ENCODE data around the gene SPOUT1.

DNA sequence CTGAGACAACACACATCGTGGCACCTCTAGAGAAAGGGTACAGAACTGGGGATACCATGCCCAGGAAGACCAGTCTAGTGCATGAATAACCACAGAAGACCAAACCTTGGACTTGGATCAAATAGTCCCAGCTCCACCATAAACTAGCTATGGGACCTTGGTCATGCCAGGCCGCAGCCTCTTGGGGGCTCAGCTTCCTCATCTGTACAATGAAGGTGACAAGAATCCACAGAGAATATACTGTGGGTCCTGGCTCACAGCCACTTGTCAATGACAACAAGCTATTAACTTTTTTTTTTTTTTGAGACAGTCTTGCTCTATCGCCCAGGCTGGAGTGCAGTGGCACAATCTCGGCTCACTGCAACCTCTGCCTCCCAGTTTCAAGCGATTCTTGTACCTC is 48.3 kb upstream of the SPOUT1 start:
- TF ChIP-seq, protein P1, sequence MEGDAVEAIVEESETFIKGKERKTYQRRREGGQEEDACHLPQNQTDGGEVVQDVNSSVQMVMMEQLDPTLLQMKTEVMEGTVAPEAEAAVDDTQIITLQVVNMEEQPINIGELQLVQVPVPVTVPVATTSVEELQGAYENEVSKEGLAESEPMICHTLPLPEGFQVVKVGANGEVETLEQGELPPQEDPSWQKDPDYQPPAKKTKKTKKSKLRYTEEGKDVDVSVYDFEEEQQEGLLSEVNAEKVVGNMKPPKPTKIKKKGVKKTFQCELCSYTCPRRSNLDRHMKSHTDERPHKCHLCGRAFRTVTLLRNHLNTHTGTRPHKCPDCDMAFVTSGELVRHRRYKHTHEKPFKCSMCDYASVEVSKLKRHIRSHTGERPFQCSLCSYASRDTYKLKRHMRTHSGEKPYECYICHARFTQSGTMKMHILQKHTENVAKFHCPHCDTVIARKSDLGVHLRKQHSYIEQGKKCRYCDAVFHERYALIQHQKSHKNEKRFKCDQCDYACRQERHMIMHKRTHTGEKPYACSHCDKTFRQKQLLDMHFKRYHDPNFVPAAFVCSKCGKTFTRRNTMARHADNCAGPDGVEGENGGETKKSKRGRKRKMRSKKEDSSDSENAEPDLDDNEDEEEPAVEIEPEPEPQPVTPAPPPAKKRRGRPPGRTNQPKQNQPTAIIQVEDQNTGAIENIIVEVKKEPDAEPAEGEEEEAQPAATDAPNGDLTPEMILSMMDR (optimal IDR thresholded peaks at IDR 0.05 in 1 of 3, IDR thresholded peaks at IDR 0.05 in 1 of 3, conservative IDR thresholded peaks at IDR 0.05 in 1 of 3; ENCODE audit: extremely low read depth in 1 of 3, insufficient read depth in 2 of 3, low read length in 3 of 3), result no peak
- no peak for TF ChIP-seq EZH2 (IDR thresholded peaks at IDR 0.05; ENCODE audit: low read length)

Measured in keratinocyte (primary cell).